Body of pancreas (tissue), 4 donors: ENCODE results near the gene TDP1.

ENCODE experiments used
- POLR2A ChIP-seq, 3 donors: fragments of 450-650 bp; IDR thresholded peaks; one replicate each; pipeline ENCODE4 v1.6.1; 2016; ENCODE audit warnings: antibody characterized with exemption in 3 of 3, mild to moderate bottlenecking in 2 of 3
- TF ChIP-seq, protein P1 (sequence below), 7 experiments: fragments of 450-650 bp in 4 of 7; fragments of 200-600 bp in 3 of 7; sonication (generic) in 3 of 7; IDR thresholded peaks; one replicate each; pipeline ENCODE4 v1.5.1; 2016 to 2019; ENCODE audit warnings: antibody characterized with exemption in 7 of 7

DNA sequence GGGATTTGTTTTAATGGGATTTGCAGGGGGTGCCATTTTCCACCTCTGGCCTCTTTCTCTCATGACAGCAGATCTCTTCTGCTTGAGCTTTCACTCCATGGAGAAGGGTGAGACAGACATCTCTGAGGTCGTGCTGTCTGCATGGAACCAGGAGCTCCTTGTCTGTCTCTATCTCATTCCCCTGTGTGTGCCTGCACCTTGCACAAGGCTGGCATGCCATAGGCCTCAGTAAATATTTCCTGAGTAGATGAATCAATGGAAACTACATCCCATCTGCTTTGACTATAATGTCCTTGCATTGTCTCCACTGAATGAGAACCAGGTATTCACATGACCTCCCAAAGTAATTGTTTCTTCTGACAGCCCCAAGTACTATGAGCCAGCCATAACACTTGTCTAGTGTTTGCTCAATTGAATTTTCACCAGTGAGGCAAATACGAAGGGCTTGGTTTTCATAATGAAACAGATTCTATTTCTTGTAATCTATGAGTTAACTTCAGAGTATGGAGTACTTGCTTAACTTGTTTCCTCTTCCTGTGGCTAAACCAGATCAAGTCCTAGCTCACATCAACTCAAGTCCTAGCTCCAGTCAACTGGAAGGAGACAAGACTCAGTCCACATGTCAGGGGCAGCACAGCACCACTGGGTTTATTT is 138.3 kb downstream of the TDP1 start:
- TF ChIP-seq, protein P1, sequence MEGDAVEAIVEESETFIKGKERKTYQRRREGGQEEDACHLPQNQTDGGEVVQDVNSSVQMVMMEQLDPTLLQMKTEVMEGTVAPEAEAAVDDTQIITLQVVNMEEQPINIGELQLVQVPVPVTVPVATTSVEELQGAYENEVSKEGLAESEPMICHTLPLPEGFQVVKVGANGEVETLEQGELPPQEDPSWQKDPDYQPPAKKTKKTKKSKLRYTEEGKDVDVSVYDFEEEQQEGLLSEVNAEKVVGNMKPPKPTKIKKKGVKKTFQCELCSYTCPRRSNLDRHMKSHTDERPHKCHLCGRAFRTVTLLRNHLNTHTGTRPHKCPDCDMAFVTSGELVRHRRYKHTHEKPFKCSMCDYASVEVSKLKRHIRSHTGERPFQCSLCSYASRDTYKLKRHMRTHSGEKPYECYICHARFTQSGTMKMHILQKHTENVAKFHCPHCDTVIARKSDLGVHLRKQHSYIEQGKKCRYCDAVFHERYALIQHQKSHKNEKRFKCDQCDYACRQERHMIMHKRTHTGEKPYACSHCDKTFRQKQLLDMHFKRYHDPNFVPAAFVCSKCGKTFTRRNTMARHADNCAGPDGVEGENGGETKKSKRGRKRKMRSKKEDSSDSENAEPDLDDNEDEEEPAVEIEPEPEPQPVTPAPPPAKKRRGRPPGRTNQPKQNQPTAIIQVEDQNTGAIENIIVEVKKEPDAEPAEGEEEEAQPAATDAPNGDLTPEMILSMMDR (IDR thresholded peaks at IDR 0.05): no peak
- no peak for TF ChIP-seq POLR2A (IDR thresholded peaks at IDR 0.05)
